Neural progenitor cell (in vitro differentiated cells): Measurements from ENCODE around the gene KIAA0232.
"Not testable (repeated sequence)": the region's sequence is repeated elsewhere in the genome, so short reads cannot be mapped to it uniquely, and the experiment has no call there.

Experiments used
- EZH2 ChIP-seq: fragments of 200-600 bp; sonication (generic); IDR thresholded peaks from 2 replicates; pipeline ENCODE4 v1.6.1; 2017; ENCODE audit warnings: antibody characterized with exemption, mild to moderate bottlenecking, moderate library complexity
- EZH2phosphoT487 ChIP-seq: fragments of 200-600 bp; sonication (generic); IDR thresholded peaks from 2 replicates; pipeline ENCODE4 v1.6.1; 2017; ENCODE audit warnings: antibody characterized with exemption
- TF ChIP-seq, protein P1 (sequence below): fragments of 200-600 bp; sonication (generic); IDR thresholded peaks from 2 replicates; pipeline ENCODE4 v1.5.1; 2017; ENCODE audit warnings: antibody characterized with exemption, mild to moderate bottlenecking

DNA sequence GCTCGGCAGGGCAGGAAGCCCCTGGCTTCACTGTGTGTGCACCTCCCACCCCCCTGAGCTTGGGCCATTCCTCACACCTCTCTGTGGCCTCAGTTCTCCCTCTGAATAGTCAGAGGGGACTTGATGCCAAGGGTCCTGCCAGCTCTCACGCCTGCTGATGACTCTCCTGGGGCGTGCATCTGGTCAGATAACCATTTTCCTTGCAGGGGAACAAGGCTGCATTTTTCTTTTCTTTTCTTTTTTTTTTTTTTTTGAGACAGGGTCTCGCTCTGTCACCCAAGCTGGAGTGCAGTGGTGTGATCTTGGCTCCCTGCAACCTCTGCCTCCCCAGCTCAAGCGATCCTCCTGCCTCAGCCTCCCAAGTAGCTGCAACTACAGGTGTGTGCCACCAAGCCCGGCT, 124.0 kb downstream of the KIAA0232 start:
- TF ChIP-seq, protein P1, sequence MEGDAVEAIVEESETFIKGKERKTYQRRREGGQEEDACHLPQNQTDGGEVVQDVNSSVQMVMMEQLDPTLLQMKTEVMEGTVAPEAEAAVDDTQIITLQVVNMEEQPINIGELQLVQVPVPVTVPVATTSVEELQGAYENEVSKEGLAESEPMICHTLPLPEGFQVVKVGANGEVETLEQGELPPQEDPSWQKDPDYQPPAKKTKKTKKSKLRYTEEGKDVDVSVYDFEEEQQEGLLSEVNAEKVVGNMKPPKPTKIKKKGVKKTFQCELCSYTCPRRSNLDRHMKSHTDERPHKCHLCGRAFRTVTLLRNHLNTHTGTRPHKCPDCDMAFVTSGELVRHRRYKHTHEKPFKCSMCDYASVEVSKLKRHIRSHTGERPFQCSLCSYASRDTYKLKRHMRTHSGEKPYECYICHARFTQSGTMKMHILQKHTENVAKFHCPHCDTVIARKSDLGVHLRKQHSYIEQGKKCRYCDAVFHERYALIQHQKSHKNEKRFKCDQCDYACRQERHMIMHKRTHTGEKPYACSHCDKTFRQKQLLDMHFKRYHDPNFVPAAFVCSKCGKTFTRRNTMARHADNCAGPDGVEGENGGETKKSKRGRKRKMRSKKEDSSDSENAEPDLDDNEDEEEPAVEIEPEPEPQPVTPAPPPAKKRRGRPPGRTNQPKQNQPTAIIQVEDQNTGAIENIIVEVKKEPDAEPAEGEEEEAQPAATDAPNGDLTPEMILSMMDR = not testable (repeated sequence)
- not testable (repeated sequence) for TF ChIP-seq EZH2phosphoT487, EZH2
